Measurements from ENCODE around the gene HAVCR1.
"Not testable (repeated sequence)": the region's sequence is repeated elsewhere in the genome, so short reads cannot be mapped to it uniquely, and the experiment has no call there.

HAVCR1 gene

DNA sequence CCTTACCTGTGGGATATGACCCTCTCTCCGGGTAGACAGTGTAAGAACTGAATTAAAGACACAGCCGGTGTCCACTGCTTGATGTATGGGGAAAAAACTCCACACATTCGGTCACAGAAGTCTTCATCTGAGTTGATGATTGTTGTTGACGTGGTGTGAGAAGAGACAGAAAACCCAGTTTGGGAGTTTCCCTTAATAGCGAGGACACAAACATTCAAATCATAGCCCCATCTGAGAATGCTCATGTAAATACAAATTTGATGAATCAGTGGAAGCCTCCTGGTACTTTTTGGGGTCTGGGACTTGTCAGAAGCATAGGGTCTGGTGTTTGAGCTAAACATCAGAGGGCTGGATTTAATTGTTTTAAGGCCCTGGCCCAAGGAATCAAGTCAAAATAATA, 11.0 kb downstream of the HAVCR1 start:
- Mint-ChIP-seq H3K4me1 (peaks cover 5% of the 10 kb centered on the region), H3K27me3 (ENCODE audit: low read depth) (peaks cover 3% of the 10 kb centered on the region), H3K4me3 (no peak overlapping the region), H3K9me3 (no peaks in the 10 kb centered on the region), H3K27ac (no peak overlapping the region), H3K36me3 (ENCODE audit: low read depth) (no peaks in the 10 kb centered on the region)
- TF ChIP-seq, protein P1, sequence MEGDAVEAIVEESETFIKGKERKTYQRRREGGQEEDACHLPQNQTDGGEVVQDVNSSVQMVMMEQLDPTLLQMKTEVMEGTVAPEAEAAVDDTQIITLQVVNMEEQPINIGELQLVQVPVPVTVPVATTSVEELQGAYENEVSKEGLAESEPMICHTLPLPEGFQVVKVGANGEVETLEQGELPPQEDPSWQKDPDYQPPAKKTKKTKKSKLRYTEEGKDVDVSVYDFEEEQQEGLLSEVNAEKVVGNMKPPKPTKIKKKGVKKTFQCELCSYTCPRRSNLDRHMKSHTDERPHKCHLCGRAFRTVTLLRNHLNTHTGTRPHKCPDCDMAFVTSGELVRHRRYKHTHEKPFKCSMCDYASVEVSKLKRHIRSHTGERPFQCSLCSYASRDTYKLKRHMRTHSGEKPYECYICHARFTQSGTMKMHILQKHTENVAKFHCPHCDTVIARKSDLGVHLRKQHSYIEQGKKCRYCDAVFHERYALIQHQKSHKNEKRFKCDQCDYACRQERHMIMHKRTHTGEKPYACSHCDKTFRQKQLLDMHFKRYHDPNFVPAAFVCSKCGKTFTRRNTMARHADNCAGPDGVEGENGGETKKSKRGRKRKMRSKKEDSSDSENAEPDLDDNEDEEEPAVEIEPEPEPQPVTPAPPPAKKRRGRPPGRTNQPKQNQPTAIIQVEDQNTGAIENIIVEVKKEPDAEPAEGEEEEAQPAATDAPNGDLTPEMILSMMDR (IDR thresholded peaks at IDR 0.05; ENCODE audit: unreplicated experiment in 3 of 3) = no peak

GRCh38 chr5:157047016-157047415, 11.9 kb downstream of the HAVCR1 start:
- not testable (repeated sequence) for H3K36me3 Mint-ChIP-seq (ENCODE audit: low read depth); H3K27ac Mint-ChIP-seq; H3K4me3 Mint-ChIP-seq; H3K9me3 Mint-ChIP-seq; H3K27me3 Mint-ChIP-seq (ENCODE audit: low read depth); H3K4me1 Mint-ChIP-seq

DNA sequence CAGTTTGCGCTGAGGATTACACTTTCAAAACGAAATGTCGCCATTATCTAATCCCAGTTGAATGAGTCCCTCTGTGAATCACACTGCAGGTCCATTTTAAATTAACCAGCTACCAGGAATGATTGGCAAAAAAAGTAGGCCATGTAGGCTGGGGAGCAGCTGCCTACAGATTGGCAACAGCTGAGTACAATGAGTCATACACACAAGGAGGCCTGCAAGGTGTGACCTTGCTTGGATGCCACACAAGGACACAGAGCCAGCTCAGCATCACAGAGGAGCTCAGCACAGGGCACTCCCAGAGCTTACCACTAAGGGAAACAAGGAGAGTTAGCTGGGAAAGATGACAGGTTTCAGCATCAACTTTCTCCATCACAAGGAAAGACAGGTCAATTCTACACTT, 12.9 kb downstream of the HAVCR1 start:
- Mint-ChIP-seq H3K4me1 (peaks cover 5% of the 10 kb centered on the region), H3K9me3 (no peaks in the 10 kb centered on the region), H3K27me3 (ENCODE audit: low read depth) (peaks cover 3% of the 10 kb centered on the region), H3K4me3 (no peak overlapping the region), H3K36me3 (ENCODE audit: low read depth) (no peaks in the 10 kb centered on the region), H3K27ac (peak overlapping the region in 1 of 3 experiments; percentile 45)
- TF ChIP-seq, protein P1 (IDR thresholded peaks at IDR 0.05; ENCODE audit: unreplicated experiment in 3 of 3) = no peak

DNA sequence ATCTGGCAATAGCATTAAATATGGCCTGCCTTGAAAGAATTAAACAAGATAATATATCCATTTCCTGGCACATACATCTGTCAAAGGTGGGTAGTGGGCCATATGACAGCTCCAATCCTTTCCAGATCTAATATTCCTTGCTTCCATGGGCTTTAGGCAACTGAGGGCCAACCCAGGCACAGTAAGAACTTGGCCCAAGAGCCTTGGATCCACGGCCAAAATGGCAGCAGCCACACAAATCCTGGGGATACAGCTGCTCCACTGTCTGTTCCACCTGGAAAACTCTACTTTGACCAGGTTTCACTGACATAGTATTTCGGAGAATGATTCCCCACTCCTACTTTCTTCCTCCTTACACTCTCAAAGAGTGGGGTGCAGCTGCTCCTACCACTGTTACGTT, 13.3 kb downstream of the HAVCR1 start:
- H3K27me3 Mint-ChIP-seq (ENCODE audit: low read depth) = peaks cover 3% of the 10 kb centered on the region
- H3K9me3 Mint-ChIP-seq = no peaks in the 10 kb centered on the region
- peaks cover 5% of the 10 kb centered on the region for H3K4me1 Mint-ChIP-seq
- H3K4me3 Mint-ChIP-seq = no peak overlapping the region
- H3K36me3 Mint-ChIP-seq (ENCODE audit: low read depth) = no peaks in the 10 kb centered on the region
- peak overlapping the region in 1 of 3 experiments; percentile 45 for H3K27ac Mint-ChIP-seq
- TF ChIP-seq, protein P1 (IDR thresholded peaks at IDR 0.05; ENCODE audit: unreplicated experiment in 3 of 3) = no peak

DNA sequence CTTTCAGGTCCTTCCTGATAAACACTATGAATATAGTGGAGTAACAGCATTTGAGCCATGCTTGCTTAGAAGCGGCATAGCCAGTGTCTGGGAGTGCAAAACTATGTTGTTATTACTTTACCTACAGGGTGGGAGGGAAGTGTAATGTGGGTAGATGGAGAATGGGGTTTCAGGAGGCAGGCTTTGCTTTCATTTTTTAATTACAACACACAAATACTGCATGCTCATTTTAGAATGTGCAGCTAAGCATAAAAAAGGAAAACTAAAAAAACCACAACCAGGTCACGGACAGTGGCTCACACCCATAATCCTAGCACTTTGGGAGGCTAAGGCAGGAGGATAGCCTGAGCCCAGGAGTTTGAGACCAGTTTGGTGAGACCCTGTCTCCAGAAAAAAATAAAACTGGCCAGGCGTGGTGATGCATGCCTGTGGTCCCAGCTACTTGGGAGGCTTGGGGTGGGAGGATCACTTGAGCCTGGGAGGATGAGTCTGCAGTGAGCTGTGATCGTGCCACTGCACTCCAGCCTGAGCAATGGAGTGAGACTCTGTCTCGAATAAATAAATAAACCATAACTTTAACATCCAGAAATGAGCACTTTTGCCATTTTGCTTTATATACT, 20.2 kb downstream of the HAVCR1 start:
- peak overlapping the region in 1 of 3 experiments; percentile 11 for H3K27ac Mint-ChIP-seq
- H3K9me3 Mint-ChIP-seq = no peaks in the 10 kb centered on the region
- H3K4me3 Mint-ChIP-seq = no peak overlapping the region
- H3K36me3 Mint-ChIP-seq (ENCODE audit: low read depth) = no peaks in the 10 kb centered on the region
- H3K27me3 Mint-ChIP-seq (ENCODE audit: low read depth) = no peaks in the 10 kb centered on the region
- peaks cover 17% of the 10 kb centered on the region for H3K4me1 Mint-ChIP-seq
- TF ChIP-seq, protein P1 (IDR thresholded peaks at IDR 0.05; ENCODE audit: unreplicated experiment in 3 of 3) = no peak

GRCh38 chr5:157034106-157035072, 24.5 kb downstream of the HAVCR1 start:
- Mint-ChIP-seq H3K27ac (peak overlapping the region; percentile 94 to 96 (median 95)), H3K4me1 (peaks cover 17% of the 10 kb centered on the region)
- H3K4me3 Mint-ChIP-seq; H3K9me3 Mint-ChIP-seq; H3K36me3 Mint-ChIP-seq (ENCODE audit: low read depth); H3K27me3 Mint-ChIP-seq (ENCODE audit: low read depth): not testable (repeated sequence)

All from nephron (organoid).